ENCODE measurements around the gene CABLES2. TPM values are rescaled to one million over a fixed set of nuclear protein-coding genes. Genes with fewer than 3 reads are reported as not detected.

Gene CABLES2
- total RNA-seq, 1 experiment from 2014 or later = 12.9 TPM

DNA sequence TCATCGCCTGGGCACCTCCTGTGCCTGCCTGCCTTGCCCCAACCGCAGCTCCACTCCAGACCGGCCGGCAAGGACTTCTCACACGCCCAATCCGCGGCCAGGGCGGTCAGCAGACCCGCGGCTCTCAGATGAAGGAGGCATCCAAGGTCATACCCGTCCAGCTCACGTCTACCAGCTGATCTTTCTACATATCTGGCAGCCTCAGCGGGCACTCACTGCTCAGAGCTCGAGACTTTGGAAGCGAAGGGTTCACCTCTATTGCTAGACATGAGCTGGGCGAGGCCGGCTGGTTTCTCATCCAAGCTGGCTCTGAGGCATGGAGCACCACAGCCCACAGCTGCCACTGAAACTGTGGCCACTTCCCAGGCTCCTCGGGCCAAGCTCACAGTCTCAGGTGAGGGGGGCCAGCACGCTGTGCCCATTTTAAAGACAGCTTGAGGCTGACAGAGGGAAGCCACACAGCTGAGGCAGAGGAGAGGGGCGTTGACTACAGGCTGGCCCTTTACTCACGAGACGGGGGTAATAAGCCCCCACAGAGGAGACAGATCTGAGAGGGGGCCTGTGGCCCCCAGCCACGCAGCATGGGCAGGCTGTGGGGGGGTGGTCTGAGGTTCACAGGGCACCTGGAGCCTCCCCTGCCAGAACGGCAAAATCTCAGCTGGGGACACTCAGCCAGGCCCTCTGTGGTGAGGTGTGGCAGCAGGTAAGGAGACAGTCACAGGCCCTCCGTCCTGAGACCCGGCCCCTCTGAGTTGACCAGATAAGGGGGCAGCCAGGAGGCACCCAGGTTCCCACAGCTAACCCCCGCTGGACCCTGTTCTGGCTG lies 42.0 kb downstream of the CABLES2 start:
- no peaks in the 10 kb centered on the region for H3K27me3 ChIP-seq
- peak in 1 of 2 experiments; percentile 23 for DNase-seq
- H3K4me1 ChIP-seq = peaks cover 78% of the 10 kb centered on the region

DNA sequence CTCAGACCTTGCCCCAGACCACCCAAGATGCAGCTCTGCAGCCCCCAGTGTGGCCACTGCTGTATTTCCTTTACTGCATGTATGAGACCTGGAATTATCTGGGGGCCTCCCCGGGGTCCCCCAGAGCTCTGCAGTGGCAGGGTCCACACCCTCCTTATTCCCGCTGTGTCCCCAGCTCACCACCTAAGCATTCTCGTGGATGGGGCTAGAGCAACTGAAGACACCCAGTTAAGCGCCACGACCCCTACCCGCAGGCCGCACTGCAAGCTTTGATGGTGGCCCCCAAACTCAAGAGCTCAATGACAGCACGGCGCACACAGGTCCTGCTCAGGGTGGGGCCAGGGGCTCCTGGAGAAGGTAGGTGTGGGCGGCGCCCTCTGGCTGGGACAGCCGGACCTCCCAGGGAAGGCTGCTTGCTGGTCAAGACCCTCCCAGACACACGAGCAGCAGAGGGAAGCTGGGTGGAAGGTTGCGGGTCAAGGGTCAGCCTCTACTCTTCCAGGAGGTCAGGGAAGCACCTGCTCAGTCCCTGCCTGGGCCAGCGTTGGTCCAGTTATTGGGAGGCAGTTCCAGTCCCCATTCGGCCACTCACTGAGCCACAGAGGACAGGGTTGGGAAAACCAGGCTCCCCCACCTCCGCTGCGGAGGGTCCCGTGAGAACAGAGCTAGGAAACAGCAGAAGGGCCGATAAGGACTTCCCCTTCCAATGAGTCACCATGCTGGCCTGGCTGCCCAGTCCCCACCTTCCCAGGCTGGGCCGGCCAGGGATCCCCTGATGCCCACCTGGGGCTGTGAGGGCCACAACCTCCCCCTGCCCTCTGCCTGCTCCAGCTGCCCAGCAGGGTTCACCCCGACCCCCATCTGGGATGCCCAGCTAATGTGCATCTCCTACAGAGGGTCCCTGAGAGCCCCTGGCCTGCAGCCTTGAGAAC lies 42.9 kb downstream of the CABLES2 start:
- H3K4me1 ChIP-seq = peaks cover 73% of the 10 kb centered on the region
- H3K27me3 ChIP-seq = no peaks in the 10 kb centered on the region
- H3K4me3 ChIP-seq = no peak overlapping the region
- H3K9me3 ChIP-seq (replicated peaks) = no peaks in the 10 kb centered on the region
- peak; percentile 37 to 43 for DNase-seq
- H3K36me3 ChIP-seq = no peaks in the 10 kb centered on the region
- H3K27ac ChIP-seq = no peak overlapping the region

More for the DNA sequence above, 42.0 kb downstream of the CABLES2 start:
- H3K9me3 ChIP-seq (replicated peaks) = no peaks in the 10 kb centered on the region
- H3K4me3 ChIP-seq = no peak overlapping the region
- H3K27ac ChIP-seq = no peak overlapping the region
- H3K36me3 ChIP-seq = no peaks in the 10 kb centered on the region

DNA sequence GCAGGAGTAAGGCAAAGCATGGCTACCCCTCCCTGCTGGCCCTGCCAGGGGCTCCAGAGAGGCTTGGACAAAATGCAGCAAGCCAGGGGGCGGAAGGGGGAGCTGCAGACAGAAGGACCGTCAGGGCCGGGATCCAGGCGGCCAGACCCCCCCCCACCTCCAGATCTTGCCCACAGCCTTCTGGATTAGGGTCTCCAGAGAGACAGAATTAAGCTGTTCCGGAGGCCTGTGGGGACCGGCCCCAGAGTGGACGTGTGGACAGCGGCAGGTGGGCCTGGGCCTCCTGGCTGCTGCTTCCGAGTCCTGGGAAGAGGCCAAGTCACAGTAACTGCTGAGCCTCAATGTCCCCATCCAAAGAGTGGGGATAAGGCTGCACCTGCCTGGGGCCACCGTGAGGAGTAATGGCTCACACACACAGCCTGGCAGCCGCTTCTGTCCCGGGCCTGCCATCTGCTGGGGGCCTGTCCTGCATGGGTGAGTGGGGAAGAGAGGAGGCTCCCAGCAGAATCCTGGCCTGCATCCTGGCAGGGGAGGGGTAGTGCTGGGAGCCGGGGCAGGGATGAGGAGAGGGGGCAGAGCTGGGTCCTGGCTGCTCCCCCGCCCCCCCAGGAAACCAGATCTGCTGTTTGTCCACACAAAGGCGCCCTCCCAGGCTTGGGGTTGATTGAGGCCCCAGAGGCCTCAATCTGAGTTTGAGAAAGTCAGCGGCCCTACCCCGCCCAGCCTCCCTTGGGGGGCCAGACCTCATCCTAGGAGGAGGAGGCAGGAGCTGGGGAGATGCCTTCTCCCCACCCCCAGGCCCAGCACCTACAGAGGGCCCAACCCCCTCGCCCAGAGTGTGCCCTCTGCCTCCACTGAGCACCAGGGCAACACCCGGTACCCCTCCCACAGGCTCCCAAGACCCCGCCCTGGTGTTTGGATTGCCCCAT lies 43.8 kb downstream of the CABLES2 start:
- Histone ChIP-seq H3K27me3 (no peaks in the 10 kb centered on the region), H3K4me1 (peaks cover 75% of the 10 kb centered on the region), H3K9me3 (replicated peaks) (no peaks in the 10 kb centered on the region), H3K27ac (no peak overlapping the region), H3K36me3 (no peaks in the 10 kb centered on the region), H3K4me3 (no peak overlapping the region)
- DNase-seq = peak; percentile 85 to 93

DNA sequence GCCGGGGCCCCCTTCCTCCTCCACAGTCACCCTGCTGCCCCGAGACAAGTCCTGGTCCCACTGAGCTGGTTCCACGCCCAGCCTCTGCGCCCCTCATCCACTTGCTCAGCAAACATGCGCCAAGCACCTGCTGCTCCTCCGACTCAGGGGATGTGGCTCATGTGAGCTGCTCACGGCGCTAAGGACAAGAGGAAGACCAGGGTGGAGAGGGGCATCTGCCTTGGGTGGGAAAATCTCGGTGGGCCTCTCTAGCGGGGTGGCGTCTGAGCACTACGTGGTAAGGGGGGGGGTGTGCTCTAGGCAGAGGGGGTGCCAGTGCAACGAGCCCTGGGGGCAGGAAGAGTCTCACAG lies 44.5 kb downstream of the CABLES2 start:
- Histone ChIP-seq H3K4me3 (no peak overlapping the region), H3K4me1 (peaks cover 75% of the 10 kb centered on the region), H3K27me3 (no peaks in the 10 kb centered on the region), H3K9me3 (replicated peaks) (no peaks in the 10 kb centered on the region), H3K36me3 (no peaks in the 10 kb centered on the region), H3K27ac (no peak overlapping the region)
- no peak for DNase-seq

DNA sequence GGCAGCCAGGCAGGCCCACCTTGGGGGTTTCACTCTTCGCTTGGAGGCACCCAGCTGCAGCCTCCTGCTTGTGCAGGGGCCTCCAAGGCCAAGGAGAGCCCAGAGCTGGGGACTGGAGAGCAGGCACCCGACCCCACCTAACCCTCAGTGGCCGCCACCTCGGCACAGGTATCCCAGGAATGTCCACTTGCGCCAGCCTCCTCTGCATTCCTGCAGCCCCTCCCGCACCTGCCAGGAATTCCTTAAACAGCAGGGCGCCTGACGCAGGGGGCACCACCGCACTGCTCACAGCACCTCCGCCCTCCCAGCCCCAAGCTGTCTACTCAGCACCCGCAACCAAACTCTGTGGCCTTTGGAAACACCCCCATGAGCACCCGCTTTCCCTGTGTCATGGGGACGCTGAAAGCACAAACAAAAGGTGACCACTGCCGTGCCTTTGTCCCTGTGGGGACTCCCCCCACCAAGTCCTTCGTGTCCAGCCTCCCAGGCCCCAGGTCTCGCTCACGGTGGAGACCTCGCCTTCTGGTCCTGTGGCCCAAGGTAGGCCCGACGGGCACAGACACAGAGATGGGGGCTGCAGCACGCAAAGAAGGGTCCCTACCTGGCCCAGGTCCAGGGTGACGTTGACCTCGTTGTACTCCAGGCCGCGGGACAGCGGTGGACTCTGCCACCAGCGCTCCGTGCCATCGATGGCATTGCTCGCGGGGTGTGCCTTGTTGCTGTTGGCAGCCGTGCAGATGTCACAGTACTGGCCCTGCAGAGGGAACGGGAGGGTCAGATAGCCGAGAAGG lies 45.1 kb downstream of the CABLES2 start:
- H3K36me3 ChIP-seq = no peaks in the 10 kb centered on the region
- H3K27ac ChIP-seq = no peak overlapping the region
- peak in 1 of 2 experiments; percentile 29 for DNase-seq
- no peaks in the 10 kb centered on the region for H3K9me3 ChIP-seq (replicated peaks)
- no peak overlapping the region for H3K4me3 ChIP-seq
- H3K4me1 ChIP-seq = peaks cover 79% of the 10 kb centered on the region
- H3K27me3 ChIP-seq = no peaks in the 10 kb centered on the region

- Histone ChIP-seq H3K27ac (no peak overlapping the region), H3K4me1 (peaks cover 86% of the 10 kb centered on the region), H3K36me3 (no peaks in the 10 kb centered on the region), H3K27me3 (no peaks in the 10 kb centered on the region), H3K9me3 (replicated peaks) (no peaks in the 10 kb centered on the region), H3K4me3 (no peak overlapping the region)
- DNase-seq = peak; percentile 39 to 53
Measured at GRCh38 chr20:62360854-62361798, 46.0 kb downstream of the CABLES2 start.

GRCh38 chr20:62359491-62360121 lies 47.5 kb downstream of the CABLES2 start:
- H3K4me1 ChIP-seq = peaks cover 89% of the 10 kb centered on the region
- H3K9me3 ChIP-seq (replicated peaks) = no peaks in the 10 kb centered on the region
- DNase-seq = peak in 1 of 2 experiments; percentile 21
- H3K4me3 ChIP-seq = no peak overlapping the region
- no peak overlapping the region for H3K27ac ChIP-seq
- H3K36me3 ChIP-seq = no peaks in the 10 kb centered on the region
- no peaks in the 10 kb centered on the region for H3K27me3 ChIP-seq

GRCh38 chr20:62359043-62359490 lies 48.0 kb downstream of the CABLES2 start:
- Histone ChIP-seq H3K4me3 (no peak overlapping the region), H3K27ac (peak overlapping the region; percentile 59; the same call in 1 of the 2 replicates), H3K9me3 (replicated peaks) (no peaks in the 10 kb centered on the region), H3K4me1 (peaks cover 87% of the 10 kb centered on the region), H3K36me3 (no peaks in the 10 kb centered on the region), H3K27me3 (no peaks in the 10 kb centered on the region)
- peak in 1 of 2 experiments; percentile 48 for DNase-seq

DNA sequence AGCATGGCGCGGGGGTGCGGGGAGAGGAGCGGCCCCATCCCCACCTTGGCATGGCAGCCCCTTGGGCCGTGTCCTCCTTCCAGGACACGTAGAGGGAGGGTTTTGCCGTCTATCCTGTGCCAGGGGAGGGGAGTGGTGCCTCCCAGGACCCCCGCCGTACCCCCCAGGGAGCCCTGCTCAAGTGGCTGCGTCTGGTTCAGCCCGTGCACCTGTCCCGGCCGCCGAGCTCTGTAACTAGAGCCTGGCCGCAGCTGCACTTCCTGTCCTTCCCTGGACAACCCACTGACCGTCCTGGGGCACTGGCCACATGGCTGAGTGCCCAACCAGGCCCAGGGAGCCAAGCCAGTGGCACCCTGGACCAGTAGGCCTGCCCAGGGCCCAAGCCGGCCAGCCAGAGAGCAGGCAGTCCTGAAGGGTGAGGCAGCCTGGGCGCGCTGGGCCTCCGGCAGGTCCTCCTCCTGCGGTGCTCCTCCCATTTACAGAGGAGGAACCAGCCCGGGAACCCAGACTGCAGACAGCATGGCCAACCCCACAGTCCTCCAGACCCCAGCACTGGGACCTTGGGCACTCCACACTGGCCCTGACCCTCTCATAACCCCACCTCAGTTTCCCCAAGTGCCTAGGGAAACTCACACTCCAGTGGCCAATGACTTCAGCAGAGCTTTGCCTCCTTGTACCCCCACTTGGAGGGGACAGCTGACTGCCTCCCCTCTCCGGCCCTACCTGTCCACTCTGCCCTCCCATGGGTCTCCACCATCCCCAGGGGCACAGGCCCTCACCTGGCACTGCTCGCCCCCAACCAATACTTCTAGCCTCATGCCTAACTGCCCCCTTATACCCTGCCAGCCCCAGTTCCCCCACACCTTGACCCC lies 48.7 kb downstream of the CABLES2 start:
- H3K4me3 ChIP-seq = no peak overlapping the region
- no peaks in the 10 kb centered on the region for H3K27me3 ChIP-seq
- peak; percentile 90 to 91 for DNase-seq
- peaks cover 80% of the 10 kb centered on the region for H3K4me1 ChIP-seq
- no peaks in the 10 kb centered on the region for H3K36me3 ChIP-seq
- H3K27ac ChIP-seq = peak overlapping the region; percentile 59
- H3K9me3 ChIP-seq (replicated peaks) = no peaks in the 10 kb centered on the region

DNA sequence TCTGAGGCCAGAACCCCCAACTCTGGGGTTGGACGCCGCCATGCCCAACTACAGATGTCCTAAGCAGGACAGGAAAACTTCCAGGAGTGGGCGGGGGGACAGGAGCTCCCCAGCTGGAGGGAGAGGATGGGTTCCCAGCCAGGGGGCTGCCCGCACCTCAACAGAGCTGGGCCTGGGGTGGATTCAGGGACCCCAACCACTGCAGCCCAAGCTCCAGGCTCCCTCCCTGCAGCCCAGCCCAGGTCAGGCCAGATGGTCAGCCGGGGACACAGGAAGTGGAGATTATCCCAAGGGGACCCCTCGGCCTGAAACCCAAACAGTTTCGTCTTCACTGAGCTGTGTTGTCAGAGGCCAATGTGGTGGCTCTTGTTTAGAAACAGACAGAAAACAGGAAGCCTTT lies 49.4 kb downstream of the CABLES2 start:
- no peaks in the 10 kb centered on the region for H3K27me3 ChIP-seq
- H3K27ac ChIP-seq = peak overlapping the region; percentile 59
- no peaks in the 10 kb centered on the region for H3K9me3 ChIP-seq (replicated peaks)
- H3K36me3 ChIP-seq = no peaks in the 10 kb centered on the region
- H3K4me1 ChIP-seq = peaks cover 73% of the 10 kb centered on the region
- DNase-seq = no peak
- peak overlapping the region; percentile 38 for H3K4me3 ChIP-seq

- Histone ChIP-seq H3K4me3 (peak overlapping the region; percentile 38), H3K4me1 (peaks cover 68% of the 10 kb centered on the region), H3K36me3 (no peaks in the 10 kb centered on the region; the same call in 1 of the 2 replicates), H3K9me3 (replicated peaks) (no peaks in the 10 kb centered on the region), H3K27me3 (no peaks in the 10 kb centered on the region), H3K27ac (peak overlapping the region; percentile 59)
- DNase-seq = peak; percentile 88
Measured at GRCh38 chr20:62357187-62357667, 49.9 kb downstream of the CABLES2 start.
